Measurements from ENCODE around the gene EVPL. TPM values are rescaled to one million over a fixed set of nuclear protein-coding genes. Genes with fewer than 3 reads are reported as not detected.

The EVPL gene
- polyA plus RNA-seq, 1 donor (not counting 4 experiments of a cell fraction or from before 2014, with no cell fraction given), result 7.6 TPM

DNA sequence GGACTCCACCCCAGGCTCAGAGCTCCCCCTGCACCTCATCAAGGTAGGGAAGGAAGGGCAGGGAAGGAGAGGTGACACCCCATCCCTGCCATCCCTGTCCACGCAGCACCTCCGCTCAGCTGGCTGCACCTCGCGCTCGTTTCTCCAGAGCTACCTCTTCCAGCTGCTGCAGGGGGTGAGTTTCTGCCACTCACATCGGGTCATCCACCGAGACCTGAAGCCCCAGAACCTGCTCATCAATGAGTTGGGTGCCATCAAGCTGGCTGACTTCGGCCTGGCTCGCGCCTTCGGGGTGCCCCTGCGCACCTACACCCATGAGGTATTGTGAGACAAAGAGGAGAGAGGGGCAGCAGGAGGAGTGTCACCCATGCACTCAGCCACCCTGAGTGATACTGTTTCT lies 25.0 kb downstream of the EVPL start:
- Histone ChIP-seq H3K27me3 (ENCODE audit: control insufficient read depth, extremely low read depth, insufficient read depth, low read length) (no peaks in the 10 kb centered on the region), H3K36me3 (ENCODE audit: control insufficient read depth in 2 of 2, extremely low read depth in 1 of 2, insufficient read depth in 2 of 2, low read length in 2 of 2) (peaks cover 7% of the 10 kb centered on the region in 2 experiments), H3K9me3 (ENCODE audit: control insufficient read depth, low read depth, low read length) (no peaks in the 10 kb centered on the region), H3K4me2 (ENCODE audit: control insufficient read depth, extremely low read depth, insufficient read depth, low read depth, low read length) (no peak overlapping the region), H3K9me1 (ENCODE audit: control insufficient read depth, extremely low read depth, insufficient read depth, low read length) (peaks cover 2% of the 10 kb centered on the region), H4K20me1 (ENCODE audit: control insufficient read depth, extremely low read depth, insufficient read depth, low read length) (no peaks in the 10 kb centered on the region), H2AFZ (ENCODE audit: control insufficient read depth, low read length) (no peak overlapping the region), H3K4me3 (ENCODE audit: control insufficient read depth in 2 of 3, extremely low read depth in 1 of 3, insufficient read depth in 2 of 3, low read depth in 1 of 3, low read length in 3 of 3) (no peak overlapping the region), H3K9ac (ENCODE audit: control insufficient read depth, extremely low read depth, insufficient read depth, low read length) (no peak overlapping the region), H3K27ac (ENCODE audit: control insufficient read depth, insufficient read depth, low read length) (no peak overlapping the region), H3K4me1 (ENCODE audit: control insufficient read depth, extremely low read depth, insufficient read depth, low read length) (peaks cover 11% of the 10 kb centered on the region), H3K79me2 (ENCODE audit: control insufficient read depth, insufficient read depth, low read length) (no peaks in the 10 kb centered on the region)
- TF ChIP-seq, protein P1, sequence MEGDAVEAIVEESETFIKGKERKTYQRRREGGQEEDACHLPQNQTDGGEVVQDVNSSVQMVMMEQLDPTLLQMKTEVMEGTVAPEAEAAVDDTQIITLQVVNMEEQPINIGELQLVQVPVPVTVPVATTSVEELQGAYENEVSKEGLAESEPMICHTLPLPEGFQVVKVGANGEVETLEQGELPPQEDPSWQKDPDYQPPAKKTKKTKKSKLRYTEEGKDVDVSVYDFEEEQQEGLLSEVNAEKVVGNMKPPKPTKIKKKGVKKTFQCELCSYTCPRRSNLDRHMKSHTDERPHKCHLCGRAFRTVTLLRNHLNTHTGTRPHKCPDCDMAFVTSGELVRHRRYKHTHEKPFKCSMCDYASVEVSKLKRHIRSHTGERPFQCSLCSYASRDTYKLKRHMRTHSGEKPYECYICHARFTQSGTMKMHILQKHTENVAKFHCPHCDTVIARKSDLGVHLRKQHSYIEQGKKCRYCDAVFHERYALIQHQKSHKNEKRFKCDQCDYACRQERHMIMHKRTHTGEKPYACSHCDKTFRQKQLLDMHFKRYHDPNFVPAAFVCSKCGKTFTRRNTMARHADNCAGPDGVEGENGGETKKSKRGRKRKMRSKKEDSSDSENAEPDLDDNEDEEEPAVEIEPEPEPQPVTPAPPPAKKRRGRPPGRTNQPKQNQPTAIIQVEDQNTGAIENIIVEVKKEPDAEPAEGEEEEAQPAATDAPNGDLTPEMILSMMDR (optimal IDR thresholded peaks at IDR 0.05 in 1 of 3, IDR thresholded peaks at IDR 0.05 in 1 of 3, conservative IDR thresholded peaks at IDR 0.05 in 1 of 3; ENCODE audit: extremely low read depth in 1 of 3, insufficient read depth in 2 of 3, low read length in 3 of 3), result no peak
- TF ChIP-seq EZH2 (IDR thresholded peaks at IDR 0.05; ENCODE audit: low read length), result no peak
- no peak for FAIRE-seq
- no peak for DNase-seq (ENCODE audit: low read depth, low spot score)
- dilution Hi-C loops (cut with MboI; ENCODE audit: extremely low pct_ligation_motif_present, low sequenced_read_pairs), result no loop called here

DNA sequence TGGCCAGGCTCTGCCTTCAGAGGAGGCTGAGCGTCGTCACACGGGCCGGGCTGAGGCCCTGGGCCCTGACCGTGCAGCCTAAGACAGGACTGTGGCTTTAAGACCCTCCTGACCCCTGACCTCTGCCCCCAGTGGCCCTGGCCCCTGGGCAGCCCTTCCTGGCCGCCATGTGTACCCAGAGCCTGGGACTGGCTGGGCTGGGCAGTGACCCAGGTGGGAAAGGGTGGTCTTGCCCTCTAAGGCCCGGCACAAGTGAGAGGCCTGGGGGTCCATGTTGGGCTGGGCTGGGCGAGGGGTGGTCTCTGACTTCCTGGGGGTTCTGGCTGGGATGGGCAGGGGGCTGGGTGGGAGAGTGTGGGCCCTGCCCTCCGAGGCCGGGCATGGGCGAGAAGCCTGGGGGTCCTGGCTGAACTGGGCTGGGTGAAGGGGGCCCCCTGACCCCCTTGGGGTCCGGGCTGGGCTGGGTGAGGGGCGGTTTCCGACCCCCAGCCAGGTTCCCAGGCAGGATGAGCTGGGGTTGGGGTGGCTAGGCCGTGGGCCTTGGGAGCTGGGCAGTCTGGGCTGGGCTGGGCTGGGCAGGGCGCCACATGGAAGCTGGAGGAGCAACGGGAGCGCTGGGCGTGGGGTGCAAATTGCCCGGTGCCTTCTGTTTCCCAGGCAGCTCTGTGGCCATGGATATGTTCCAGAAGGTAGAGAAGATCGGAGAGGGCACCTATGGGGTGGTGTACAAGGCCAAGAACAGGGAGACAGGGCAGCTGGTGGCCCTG lies 26.2 kb downstream of the EVPL start, which contains the start of gene CDK3:
CDK3 (plus strand) TSS at position 101 of the 767 bp plus-strand sequence; CDS start at position 672, 571 bp downstream.
- FAIRE-seq (no peak), DNase-seq (ENCODE audit: low read depth, low spot score) (no peak)
- Histone ChIP-seq H3K36me3 (ENCODE audit: control insufficient read depth in 2 of 2, extremely low read depth in 1 of 2, insufficient read depth in 2 of 2, low read length in 2 of 2) (peaks cover 0 to 3% of the 10 kb centered on the region in 2 experiments), H3K27me3 (ENCODE audit: control insufficient read depth, extremely low read depth, insufficient read depth, low read length) (no peaks in the 10 kb centered on the region), H3K4me1 (ENCODE audit: control insufficient read depth, extremely low read depth, insufficient read depth, low read length) (peaks cover 18% of the 10 kb centered on the region), H3K4me3 (ENCODE audit: control insufficient read depth in 2 of 3, extremely low read depth in 1 of 3, insufficient read depth in 2 of 3, low read depth in 1 of 3, low read length in 3 of 3) (no peak within 1 kb of the TSS), H3K9me3 (ENCODE audit: control insufficient read depth, low read depth, low read length) (no peaks in the 10 kb centered on the region), H3K9me1 (ENCODE audit: control insufficient read depth, extremely low read depth, insufficient read depth, low read length) (peaks cover 2% of the 10 kb centered on the region), H3K4me2 (ENCODE audit: control insufficient read depth, extremely low read depth, insufficient read depth, low read depth, low read length) (peak within 1 kb of the TSS; percentile 16), H3K79me2 (ENCODE audit: control insufficient read depth, insufficient read depth, low read length) (no peaks in the 10 kb centered on the region), H3K27ac (ENCODE audit: control insufficient read depth, insufficient read depth, low read length) (no peak within 1 kb of the TSS), H2AFZ (ENCODE audit: control insufficient read depth, low read length) (peak within 1 kb of the TSS; percentile 26), H3K9ac (ENCODE audit: control insufficient read depth, extremely low read depth, insufficient read depth, low read length) (no peak within 1 kb of the TSS), H4K20me1 (ENCODE audit: control insufficient read depth, extremely low read depth, insufficient read depth, low read length) (no peaks in the 10 kb centered on the region)
- TF ChIP-seq EZH2 (IDR thresholded peaks at IDR 0.05; ENCODE audit: low read length), result no peak
- TF ChIP-seq, protein P1 (optimal IDR thresholded peaks at IDR 0.05 in 1 of 3, IDR thresholded peaks at IDR 0.05 in 1 of 3, conservative IDR thresholded peaks at IDR 0.05 in 1 of 3; ENCODE audit: extremely low read depth in 1 of 3, insufficient read depth in 2 of 3, low read length in 3 of 3), result no peak
- dilution Hi-C loops (cut with MboI; ENCODE audit: extremely low pct_ligation_motif_present, low sequenced_read_pairs), result no loop called here
